NCI-H1436 (cell line): Measurements from ENCODE around the gene PPP1R3D.
"Not testable (repeated sequence)": the region's sequence is repeated elsewhere in the genome, so short reads cannot be mapped to it uniquely, and the experiment has no call there.

Experiments
- DNase-seq: peaks from one replicate; lab custom pipeline; 2025; lab: John Stamatoyannopoulos, UW

PPP1R3D gene

GRCh38 chr20:59912609-59913008, 27.5 kb downstream of the PPP1R3D start:
- no peak for DNase-seq

GRCh38 chr20:59911041-59911440, 29.1 kb downstream of the PPP1R3D start:
- DNase-seq: no peak

GRCh38 chr20:59908855-59909254, 31.2 kb downstream of the PPP1R3D start:
- no peak for DNase-seq

- no peak for DNase-seq
These were observed 36.5 kb downstream of the PPP1R3D start for GRCh38 chr20:59903621-59904020.

- no peak for DNase-seq
These were observed 37.6 kb downstream of the PPP1R3D start for GRCh38 chr20:59902470-59902869.

- DNase-seq: no peak
These were observed 44.2 kb downstream of the PPP1R3D start for GRCh38 chr20:59895908-59896307.

GRCh38 chr20:59891581-59891980, 48.5 kb downstream of the PPP1R3D start:
- DNase-seq: no peak

GRCh38 chr20:59890035-59890434, 50.1 kb downstream of the PPP1R3D start:
- not testable (repeated sequence) for DNase-seq

- DNase-seq: no peak
These were observed 52.1 kb downstream of the PPP1R3D start for GRCh38 chr20:59888050-59888449.
